ENCODE results near the gene MRPS26. TPM values are rescaled to one million over a fixed set of nuclear protein-coding genes. Genes with fewer than 3 reads are reported as not detected.

Gene MRPS26
- total RNA-seq, 6 donors from 2014 or later = 36.7 to 65.5 (median 51.4) TPM

GRCh38 chr20:3068986-3069900, 23.4 kb downstream of the MRPS26 start:
- H3K36me3 ChIP-seq = no peaks in the 10 kb centered on the region
- H3K27me3 ChIP-seq = peaks cover 0 to 13% (median 9%) of the 10 kb centered on the region in 4 donors
- DNase-seq (no peak), ATAC-seq (ENCODE audit: low FRiP score in 2 of 2) (peak in 1 of 2 donors; percentile 20)
- no peaks in the 10 kb centered on the region for H3K9me3 ChIP-seq
- TF ChIP-seq POLR2A (IDR thresholded peaks at IDR 0.05) = no peak
- TF ChIP-seq POLR2AphosphoS5 (IDR thresholded peaks at IDR 0.05) = no peak
- no peak for TF ChIP-seq CTCF (IDR thresholded peaks at IDR 0.05)
- no peak for TF ChIP-seq EP300 (IDR thresholded peaks at IDR 0.05)
- no peak overlapping the region for H3K4me3 ChIP-seq
- peaks cover 4 to 15% (median 12%) of the 10 kb centered on the region in 4 donors for H3K4me1 ChIP-seq
- no peak overlapping the region for H3K27ac ChIP-seq
- WGBS, 2 donors = 84 to 85% methylated on average over 6 to 7 of the region's 8 CpGs

- TF ChIP-seq POLR2AphosphoS5 (IDR thresholded peaks at IDR 0.05) = no peak
- no peak for TF ChIP-seq EP300 (IDR thresholded peaks at IDR 0.05)
- TF ChIP-seq CTCF (IDR thresholded peaks at IDR 0.05) = no peak
- no peak for TF ChIP-seq POLR2A (IDR thresholded peaks at IDR 0.05)
- Histone ChIP-seq H3K36me3 (no peaks in the 10 kb centered on the region), H3K27me3 (peaks cover 0 to 13% (median 9%) of the 10 kb centered on the region in 4 donors), H3K27ac (no peak overlapping the region), H3K4me3 (no peak overlapping the region), H3K4me1 (peaks cover 4 to 15% (median 12%) of the 10 kb centered on the region in 4 donors), H3K9me3 (no peaks in the 10 kb centered on the region)
- ATAC-seq (ENCODE audit: low FRiP score in 2 of 2) (no peak), DNase-seq (no peak)
- WGBS, 2 donors = 82 to 86% methylated on average over 4 of the region's 4 CpGs
Observed at GRCh38 chr20:3070725-3071124, 24.9 kb downstream of the MRPS26 start.

- WGBS, 2 donors = 87 to 88% methylated on average over 11 to 12 of the region's 16 CpGs
- no peak for TF ChIP-seq POLR2AphosphoS5 (IDR thresholded peaks at IDR 0.05)
- no peak for TF ChIP-seq EP300 (IDR thresholded peaks at IDR 0.05)
- TF ChIP-seq CTCF (IDR thresholded peaks at IDR 0.05) = no peak
- no peak for TF ChIP-seq POLR2A (IDR thresholded peaks at IDR 0.05)
Observed at GRCh38 chr20:3071266-3071609, 25.4 kb downstream of the MRPS26 start.

GRCh38 chr20:3071610-3072529, 26.0 kb downstream of the MRPS26 start, which contains the start of gene OXT:
Gene OXT (plus strand): TSS chr20:3071620. CDS start chr20:3071656, 36 bp downstream.
- H3K9me3 ChIP-seq = no peaks in the 10 kb centered on the region
- H3K4me1 ChIP-seq = peaks cover 4 to 17% (median 13%) of the 10 kb centered on the region in 4 donors
- peak in 1 of 4 donors; percentile 41 for TF ChIP-seq POLR2A (IDR thresholded peaks at IDR 0.05)
- no peak for TF ChIP-seq POLR2AphosphoS5 (IDR thresholded peaks at IDR 0.05)
- WGBS, 2 donors = 18 to 32% methylated on average over 16 to 25 of the region's 95 CpGs
- ATAC-seq (ENCODE audit: low FRiP score in 2 of 2) = peak in 1 of 2 donors; percentile 85
- H3K27me3 ChIP-seq = peaks cover 0 to 13% (median 9%) of the 10 kb centered on the region in 4 donors
- peak within 1 kb of the TSS; percentile 11 to 60 (median 52) for H3K4me3 ChIP-seq
- H3K36me3 ChIP-seq = no peaks in the 10 kb centered on the region
- DNase-seq = peak; percentile 50 to 91
- no peak within 1 kb of the TSS for H3K27ac ChIP-seq

More at GRCh38 chr20:3071266-3071609, 25.4 kb downstream of the MRPS26 start:
- H3K27me3 ChIP-seq = peaks cover 0 to 13% (median 9%) of the 10 kb centered on the region in 4 donors
- peaks cover 4 to 15% (median 12%) of the 10 kb centered on the region in 4 donors for H3K4me1 ChIP-seq
- H3K9me3 ChIP-seq = no peaks in the 10 kb centered on the region
- no peak overlapping the region for H3K27ac ChIP-seq
- peak overlapping the region in 3 of 4 donors; percentile 45 to 60 (median 59) for H3K4me3 ChIP-seq
- DNase-seq = no peak
- no peak for ATAC-seq (ENCODE audit: low FRiP score in 2 of 2)
- no peaks in the 10 kb centered on the region for H3K36me3 ChIP-seq
